HG03460 (cell line): ENCODE data around the gene RPL36.

Experiments
- ATAC-seq: cut with Tn5 transposase; IDR thresholded peaks from one replicate; pipeline ENCODE4 v1.9.1; 2021; ENCODE audit not compliant: unreplicated experiment

The RPL36 gene

DNA sequence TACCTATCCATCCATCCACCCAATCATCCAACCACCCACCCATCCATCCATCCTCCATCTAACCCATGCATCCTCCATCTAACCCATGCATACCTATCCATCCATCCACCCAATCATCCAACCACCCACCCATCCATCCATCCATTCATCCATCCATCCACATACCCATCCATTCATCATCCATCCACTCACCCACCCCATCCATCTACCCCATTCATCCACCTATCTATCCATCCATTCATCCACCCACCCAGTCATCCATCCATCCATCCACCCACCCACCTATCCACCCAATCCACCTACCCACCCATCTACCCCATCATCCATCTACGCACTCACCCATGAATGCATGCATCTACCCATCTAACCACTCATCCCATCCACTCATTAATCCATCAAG lies 16.3 kb upstream of the RPL36 start:
- no peak for ATAC-seq

DNA sequence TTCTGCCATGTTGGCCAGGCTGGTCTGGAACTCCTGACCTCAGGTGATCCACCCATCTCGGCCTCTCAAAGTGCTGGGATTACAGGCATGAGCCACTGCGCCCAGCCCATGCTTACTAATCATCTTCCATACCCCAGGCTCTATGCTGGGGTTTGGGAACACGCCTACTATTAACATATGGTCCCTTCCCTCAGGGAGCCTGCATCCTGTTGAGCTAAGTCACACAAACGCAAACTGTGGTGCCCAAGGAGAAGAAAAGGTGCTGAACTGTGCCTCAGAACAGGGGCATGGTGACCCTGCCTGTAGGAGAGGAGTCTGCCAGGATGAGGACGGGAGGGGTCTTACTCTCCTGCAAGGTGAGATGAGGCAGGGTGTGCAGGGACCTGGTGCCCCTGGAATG lies 15.4 kb upstream of the RPL36 start:
- ATAC-seq: no peak

DNA sequence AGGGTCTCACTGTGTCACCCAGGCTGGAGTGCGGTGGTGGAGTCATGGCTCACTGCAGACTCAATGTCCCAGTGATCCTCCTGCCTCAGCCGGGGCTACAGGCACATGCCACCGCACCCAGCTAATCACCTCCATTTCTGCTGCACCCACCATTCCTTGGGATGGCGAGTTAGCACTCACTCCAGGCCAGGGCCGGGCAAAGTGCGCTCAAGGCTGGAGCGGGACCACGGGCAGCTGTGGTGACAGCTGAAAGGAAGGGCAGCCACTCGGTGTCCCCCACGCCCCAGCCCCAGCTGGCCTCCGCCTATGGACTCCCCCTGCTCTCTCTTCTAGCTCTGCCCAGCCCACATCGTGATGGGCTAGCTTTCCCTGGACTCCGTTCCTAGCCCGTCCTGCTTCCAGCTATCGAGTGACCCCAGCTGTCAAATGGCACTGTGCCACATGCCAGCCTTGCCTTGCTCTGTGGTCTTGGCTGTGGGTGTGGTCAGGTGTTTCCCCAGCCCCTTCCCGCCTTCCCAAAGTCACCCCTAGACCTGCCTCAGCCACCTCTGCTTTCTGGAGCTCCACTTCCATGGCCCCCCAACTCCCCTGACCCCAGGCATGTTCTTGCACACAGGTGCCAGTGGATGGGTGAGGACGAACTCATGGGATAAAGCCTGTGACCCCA lies 13.9 kb upstream of the RPL36 start:
- ATAC-seq: no peak

DNA sequence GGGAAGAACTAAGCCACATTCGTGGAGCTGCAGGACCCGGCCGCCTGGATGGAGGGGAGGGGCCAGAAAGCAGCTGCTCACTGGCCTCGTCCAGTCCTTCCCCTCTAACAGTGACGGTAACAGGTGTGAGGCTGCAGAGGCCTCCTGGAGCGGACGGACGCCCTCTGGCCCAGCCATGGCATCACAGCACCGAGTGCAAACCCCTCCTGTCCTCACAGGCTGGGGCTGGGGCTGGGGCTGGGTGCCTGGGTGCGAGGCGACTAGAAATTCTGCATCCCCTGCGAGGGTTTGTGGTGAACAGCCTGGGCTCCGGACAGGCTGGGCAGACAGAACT lies 13.4 kb upstream of the RPL36 start:
- ATAC-seq: no peak

DNA sequence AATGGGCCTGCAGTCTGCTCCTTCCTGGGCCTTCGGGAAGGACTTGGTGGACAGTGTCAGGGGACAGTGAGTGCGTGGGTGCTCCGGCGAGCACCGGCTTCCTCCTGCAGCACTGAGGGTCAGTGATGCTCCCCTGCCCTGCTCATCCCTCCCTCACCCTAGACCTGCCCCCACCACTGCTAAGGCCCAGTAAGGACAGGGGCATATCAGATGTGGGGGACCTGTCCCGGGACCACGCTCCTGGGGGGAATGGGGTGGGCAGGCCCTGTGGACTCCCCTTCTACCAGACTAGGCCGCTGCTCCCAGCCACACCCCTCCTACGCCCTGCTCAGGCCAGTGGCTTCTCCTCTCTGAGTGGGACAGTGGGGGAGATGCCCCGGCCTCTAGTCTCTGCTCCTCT lies 13.0 kb upstream of the RPL36 start:
- ATAC-seq: no peak

DNA sequence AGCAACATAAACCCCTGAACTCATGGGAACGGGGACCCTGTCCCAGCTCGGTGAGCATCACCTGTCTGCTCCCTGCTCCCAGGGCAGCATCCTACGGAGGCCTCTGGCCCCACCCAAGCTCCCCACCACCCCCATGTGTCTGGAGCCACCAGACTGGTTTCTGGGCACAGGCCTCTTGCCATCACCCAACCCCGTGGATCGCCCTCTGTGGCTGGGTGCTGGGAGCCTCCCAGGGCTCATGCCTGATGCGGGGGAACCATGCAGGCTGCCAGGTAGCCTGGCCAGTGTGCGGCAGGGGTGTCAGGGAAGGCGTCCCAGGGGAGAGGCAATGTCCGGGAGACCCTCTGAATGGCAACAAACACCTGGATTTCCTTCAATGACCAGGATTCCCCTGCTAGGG lies 12.5 kb upstream of the RPL36 start:
- ATAC-seq: no peak

DNA sequence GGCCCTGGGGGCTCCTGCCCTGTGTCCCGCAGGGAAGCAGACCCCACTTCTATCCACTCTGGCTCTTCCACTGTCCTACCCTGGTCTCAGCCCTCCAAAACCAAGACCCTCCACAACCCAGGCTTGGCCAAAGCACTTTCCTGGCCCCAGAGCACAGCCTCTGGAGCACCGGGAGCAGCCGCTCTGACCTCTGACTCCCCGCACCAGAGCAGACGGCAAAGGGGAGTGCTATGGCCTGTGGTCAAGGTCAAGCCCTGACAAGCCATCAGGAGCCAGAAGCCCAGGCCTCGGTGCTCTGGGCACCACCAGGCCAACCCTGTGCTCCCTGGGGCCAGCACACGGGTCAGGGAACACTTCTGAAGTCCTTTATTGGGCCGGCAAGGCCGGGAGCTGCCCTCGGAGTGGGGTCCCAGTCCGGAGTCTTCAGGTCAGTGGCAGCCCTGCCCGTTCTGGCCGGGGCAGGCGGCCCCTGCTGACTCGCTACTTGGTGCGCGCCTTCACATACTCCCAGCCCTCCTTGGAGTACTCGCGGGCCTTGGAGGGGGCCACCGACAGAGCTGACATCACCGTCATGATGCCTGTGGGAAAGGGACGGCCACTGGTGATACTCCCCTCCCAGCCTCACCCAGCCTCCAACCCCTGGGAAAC lies 11.9 kb upstream of the RPL36 start:
- ATAC-seq: no peak

DNA sequence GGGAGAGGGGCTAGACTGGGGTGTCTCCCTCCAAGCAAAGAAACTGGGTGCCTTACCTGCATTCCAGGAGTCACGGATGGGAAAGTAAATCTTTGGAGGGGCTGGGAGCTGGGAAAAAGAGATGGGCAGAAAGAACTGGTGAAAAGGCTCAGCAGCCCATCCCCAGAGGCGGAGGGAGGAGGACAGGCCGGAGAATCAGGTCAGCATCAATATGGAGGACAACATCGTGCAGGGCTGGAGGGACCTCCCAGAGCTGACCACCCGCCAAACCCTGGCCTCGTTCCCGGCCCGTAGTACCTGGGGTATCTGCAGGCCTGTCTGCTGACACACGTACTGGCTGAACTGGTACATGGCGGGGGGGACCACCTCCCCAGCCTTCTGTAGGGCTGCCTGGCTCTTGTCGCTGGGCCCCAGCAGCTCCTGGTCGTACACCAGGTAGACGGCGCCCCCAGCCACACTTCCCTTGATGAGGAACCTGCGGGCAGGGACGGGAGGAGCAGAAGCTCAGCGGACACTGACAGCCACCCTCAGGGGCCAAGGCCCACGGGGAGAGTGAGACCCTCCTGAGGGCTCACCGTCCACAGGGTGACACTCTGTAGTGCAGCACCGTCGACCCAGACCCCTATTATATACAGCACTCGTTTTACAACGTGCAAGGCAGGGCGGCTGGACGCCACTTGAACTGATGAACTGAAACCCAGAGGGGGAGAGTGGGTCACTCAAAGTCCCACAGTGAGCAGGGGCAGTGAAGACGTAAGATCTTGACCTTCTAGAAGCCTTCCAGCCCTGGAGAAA lies 10.6 kb upstream of the RPL36 start:
- no peak for ATAC-seq

DNA sequence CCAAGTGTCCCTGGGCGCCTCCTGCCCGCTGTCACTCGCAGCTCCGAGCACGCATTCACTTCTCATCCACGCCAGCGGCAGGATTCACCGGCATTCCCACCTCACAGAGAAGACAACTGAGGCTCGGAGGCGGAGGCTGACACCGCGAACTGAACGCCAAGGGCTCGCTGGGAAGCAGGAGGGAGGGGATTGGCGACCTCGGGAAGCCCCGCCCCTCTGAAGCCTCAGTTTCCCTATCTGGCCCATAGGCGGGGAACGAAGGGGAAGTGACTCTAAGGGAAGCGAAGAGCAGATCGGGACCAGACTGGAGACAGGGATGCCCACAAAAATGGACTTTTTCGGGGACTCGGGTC lies 10.0 kb upstream of the RPL36 start:
- no peak for ATAC-seq

DNA sequence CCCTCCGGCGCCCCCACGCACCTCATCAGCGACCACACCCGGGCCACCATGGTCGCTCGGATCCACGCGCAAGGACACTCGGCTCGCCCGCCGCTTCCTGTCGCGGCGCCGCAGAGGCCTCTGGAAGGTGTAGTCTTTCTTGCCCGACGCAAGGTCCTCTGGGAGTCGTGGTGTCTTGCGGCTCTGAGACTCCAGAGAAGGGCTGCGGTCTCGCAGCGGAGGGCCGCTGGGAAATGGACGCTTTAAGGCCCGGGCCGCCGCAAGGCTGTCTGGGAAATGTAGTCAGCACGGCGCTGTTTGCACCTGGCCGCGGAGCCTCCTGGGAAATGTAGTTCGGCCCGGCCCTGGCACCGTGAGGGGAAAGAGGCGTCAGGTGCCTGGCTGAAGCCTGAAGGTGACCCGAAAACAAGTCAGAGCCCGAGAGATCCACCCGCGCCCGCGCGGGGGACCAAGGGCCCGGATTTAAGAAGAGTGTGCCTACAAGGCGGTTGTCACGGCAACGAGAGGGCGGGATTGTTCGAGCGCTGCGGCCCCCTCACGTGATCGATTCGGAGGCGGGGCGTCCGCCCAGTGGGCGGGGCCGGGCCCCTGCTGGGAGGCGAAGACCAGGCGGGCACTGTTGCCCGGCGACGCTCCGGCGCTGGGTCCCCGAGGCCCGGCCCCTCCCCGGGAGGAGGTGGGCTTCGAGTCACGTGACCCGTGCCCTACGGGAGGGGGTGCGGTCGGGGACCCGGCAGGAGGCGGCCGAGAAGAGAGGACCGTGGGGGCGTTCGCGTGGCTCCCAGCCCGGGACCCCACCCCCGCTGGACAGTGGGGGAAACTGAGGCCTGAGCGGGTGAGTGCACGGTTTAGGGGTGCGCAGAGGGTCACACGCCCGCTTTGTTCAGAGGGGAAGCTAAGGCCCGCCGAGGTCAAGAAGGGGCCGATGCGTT lies 9.4 kb upstream of the RPL36 start, which contains the start of the genes HSD11B1L and MICOS13:
Gene HSD11B1L (plus strand): TSS at position 591 of the 932 bp plus-strand sequence. CDS start 3,806 bp downstream, outside the sequence.
Gene MICOS13 (minus strand): TSS at position 80 of the 932 bp plus-strand sequence. CDS start 30 bp downstream, at position 50.
- ATAC-seq: peak; percentile 90

DNA sequence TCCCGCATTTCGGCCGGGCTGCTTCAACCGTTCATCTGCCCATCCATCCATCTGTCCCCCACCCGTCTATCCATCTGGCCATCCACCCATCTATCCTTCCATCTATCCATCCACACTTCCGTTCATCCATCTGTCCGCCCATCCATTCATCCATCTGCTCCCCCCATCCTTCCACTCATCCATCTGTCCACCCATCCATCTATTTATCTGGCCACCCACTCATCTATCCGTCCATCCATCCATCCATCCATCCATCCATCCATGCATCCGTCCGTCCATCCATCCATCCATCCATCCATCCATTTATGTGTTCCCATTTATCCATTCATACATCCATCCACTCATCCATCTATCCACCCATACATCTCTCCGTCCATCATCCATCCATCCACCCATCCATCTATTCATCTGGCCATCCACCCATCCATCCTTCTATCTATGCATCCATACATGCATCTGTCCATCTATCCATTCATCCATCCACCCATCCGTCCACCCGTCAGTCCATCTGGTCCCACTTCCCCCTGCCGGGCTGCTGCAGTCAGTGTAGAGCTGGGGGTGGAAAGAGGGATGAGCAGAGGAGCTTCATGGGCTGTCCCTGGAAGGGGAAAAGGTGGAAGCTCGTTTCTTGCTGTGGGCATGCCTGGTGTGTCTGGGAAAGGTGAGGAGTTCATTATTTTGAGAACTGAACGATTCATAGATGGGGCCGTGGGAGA lies 8.5 kb upstream of the RPL36 start:
- no peak for ATAC-seq

DNA sequence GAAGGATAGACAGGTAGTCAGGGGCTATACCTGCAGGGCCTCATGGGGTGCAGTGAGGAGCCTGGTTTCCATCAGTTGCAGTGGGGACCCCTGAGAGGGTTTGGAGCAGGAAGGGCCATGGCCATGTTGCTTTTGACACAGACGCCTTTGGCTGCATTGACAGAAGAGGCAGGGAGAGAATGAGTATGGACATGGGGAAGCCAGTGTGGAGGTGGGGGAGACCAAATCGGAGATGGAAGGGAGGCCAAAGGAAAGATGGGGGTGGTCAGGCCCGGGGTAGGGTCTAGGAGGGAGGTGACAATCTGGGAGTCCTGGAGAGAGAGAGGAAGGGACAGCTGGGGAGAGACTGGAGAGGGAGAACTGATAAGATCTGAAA lies 8.0 kb upstream of the RPL36 start:
- no peak for ATAC-seq

DNA sequence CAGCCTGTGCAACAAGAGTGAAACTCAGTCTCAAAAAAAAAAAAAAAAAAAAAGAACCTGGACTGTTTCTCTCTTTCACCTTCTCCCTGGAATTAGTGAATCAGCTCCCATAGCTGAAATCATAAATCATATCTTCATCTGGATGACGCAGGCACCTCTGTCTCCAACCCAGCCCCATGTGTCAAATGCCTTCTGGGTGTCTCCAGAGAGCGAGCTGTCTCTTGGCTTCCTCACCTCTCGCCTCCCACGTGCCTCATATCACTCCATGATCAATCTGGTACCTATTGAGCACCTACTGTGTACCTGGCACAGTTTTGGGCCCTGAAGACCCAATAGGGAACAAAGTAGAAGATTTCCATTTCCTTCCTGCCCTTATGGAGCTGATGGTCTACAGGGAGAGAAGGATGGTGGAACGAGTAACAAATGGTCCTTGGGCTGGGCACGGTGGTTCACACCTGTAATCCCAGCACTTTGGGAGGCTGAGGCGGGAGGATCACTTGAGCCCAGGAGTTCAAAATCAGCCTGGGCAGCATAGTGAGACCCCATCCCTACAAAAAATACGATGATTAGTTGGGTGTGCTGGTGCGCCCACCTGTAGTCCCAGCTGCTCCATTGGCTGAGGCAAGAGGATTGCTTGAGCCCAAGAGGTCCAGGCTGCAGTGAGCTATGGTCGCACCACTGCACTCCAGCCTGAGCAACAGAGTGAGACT lies 6.8 kb upstream of the RPL36 start:
- no peak for ATAC-seq

DNA sequence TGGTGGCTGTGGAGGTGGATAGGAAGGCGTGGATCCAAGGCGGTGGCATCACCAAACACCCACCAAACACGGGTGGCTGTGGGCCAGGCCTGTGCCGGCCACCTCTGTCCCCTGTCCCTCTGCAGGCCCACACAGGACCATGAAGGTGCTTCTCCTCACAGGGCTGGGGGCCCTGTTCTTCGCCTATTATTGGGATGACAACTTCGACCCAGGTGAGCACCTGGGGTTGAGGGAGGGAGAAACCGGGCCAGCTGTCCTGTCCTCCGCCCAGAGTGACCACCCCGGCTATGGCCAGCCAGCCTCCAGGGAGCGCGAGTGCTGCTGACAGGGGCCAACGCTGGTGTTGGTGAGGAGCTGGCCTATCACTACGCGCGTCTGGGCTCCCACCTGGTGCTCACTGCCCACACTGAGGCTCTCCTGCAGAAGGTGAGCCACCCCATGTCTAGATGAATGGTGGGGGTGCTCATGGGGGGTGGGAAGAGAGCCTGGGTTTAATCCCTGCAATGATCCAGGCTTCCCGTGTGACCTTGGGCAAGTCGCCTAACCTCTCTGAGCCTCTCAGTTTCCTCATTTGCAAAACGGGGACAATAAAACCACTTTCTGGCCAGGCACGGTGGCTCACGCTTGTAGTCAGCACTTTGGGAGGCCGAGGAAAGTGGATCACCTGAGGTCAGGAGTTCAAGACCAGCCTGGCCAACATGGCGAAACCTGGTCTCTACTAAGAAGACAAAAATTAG lies 5.2 kb upstream of the RPL36 start:
- no peak for ATAC-seq

DNA sequence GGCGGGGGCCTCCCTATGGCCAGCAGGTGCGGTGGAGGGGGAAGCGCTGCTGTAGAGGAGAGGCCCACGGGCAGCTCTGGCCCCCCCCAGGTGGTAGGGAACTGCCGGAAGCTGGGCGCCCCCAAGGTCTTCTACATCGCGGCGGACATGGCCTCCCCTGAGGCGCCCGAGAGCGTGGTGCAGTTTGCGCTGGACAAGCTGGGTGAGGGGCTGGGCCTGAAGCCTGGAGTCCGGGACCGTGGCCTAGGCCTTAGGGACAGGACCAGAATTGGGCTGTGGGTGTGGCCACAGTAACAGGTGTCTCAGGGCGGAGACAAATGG lies 3.8 kb upstream of the RPL36 start:
- no peak for ATAC-seq

DNA sequence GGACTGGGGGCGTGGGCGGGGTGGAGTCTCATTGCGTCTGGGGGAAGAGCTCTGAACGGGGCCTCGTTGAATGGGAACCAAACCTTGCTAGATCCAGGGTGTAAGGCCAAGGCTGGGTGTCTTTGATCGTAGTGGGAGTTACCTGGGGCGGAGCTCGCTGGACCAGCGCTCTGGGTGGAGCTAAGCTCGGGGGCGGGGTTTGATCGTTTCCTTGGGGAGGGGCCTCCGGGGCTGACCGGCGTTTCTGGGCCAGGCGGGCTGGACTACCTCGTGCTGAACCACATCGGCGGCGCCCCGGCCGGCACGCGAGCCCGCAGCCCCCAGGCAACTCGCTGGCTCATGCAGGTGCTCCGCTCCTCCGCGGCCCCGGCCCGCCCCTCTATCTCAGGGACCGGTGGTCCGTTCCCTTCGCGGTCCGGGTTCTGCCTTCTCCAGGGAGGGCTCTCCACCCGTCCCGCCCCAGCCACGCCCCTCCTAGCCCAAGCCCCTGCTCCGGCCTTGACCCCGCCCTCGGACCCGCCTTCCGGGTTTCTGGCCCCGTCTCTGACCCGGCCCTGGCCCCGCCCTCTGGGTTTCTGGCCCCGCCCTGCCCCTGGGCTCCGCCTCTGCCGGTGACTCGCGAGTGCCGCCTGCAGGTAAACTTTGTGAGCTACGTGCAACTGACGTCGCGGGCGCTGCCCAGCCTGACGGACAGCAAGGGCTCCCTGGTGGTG lies 3.3 kb upstream of the RPL36 start:
- peak; percentile 59 for ATAC-seq

DNA sequence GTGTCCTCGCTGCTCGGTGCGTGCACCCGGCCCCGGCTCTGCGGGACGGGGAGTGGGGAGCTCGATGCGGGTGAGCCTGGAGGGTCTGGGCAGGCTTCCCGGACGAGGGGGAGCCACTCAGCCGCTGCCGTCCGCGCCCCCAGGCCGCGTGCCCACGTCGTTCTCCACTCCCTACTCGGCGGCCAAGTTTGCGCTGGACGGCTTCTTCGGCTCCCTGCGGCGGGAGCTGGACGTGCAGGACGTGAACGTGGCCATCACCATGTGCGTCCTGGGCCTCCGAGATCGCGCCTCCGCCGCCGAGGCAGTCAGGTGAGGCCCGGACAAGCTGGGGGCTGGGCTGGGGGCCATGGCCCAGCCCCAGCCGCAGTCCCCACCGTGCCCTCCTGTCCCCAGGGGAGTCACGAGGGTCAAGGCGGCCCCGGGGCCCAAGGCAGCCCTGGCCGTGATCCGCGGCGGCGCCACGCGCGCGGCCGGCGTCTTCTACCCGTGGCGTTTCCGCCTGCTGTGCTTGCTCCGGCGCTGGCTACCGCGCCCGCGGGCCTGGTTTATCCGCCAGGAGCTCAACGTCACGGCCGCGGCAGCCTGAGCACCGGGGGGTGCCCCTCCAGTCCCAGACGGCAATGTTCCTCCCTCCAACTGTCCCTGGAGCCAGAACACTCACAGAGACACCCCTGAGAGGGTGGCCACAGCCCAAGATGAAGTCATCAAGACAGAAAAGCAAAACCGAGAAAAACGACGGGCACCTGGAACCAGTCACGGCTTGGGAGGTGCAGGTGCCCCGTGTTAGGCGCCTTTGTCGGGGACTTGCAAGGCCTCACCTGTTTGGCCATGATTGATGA lies 2.5 kb upstream of the RPL36 start:
- no peak for ATAC-seq
